HL-60 (cell line): Measurements from ENCODE around the gene PHETA2.

ENCODE experiments used
- DNase-seq, 2 experiments: peaks; one replicate each; pipeline ENCODE4 v3.0.0-alpha.2; 2010 to 2020; ENCODE audit warnings: low read depth in 1 of 2, low spot score in 1 of 2
- H3K27ac ChIP-seq: fragments of 250-450 bp; sonication (Bioruptor Pico); replicated peaks from 2 replicates; pipeline ENCODE4 v1.5.1; 2020; ENCODE audit warnings: mild to moderate bottlenecking, moderate library complexity
- H3K27me3 ChIP-seq: fragments of 250-450 bp; sonication (Bioruptor Pico); 2 replicates; pipeline ENCODE4 v1.5.1; 2021; ENCODE audit warnings: mild to moderate bottlenecking, moderate library complexity; ENCODE audit not compliant: insufficient read depth, poor library complexity, severe bottlenecking
- H3K4me3 ChIP-seq: replicated peaks from 2 replicates; pipeline ENCODE4 v1.5.1; 2011; ENCODE audit warnings: mild to moderate bottlenecking, control low read depth, low read length; ENCODE audit not compliant: insufficient read depth
- CTCF ChIP-seq: IDR thresholded peaks from one replicate; pipeline ENCODE4 v1.5.1; 2011; ENCODE audit warnings: low read length, control low read depth, inconsistent platforms; ENCODE audit not compliant: insufficient read depth
- GABPA ChIP-seq: IDR thresholded peaks from 2 replicates; pipeline ENCODE4 v1.6.1; 2012; ENCODE audit warnings: low read depth
- POLR2AphosphoS5 ChIP-seq: IDR thresholded peaks from 2 replicates; pipeline ENCODE4 v1.6.1; 2012; ENCODE audit warnings: low read depth
- REST ChIP-seq: IDR thresholded peaks from 2 replicates; pipeline ENCODE4 v1.6.1; 2012; ENCODE audit warnings: low read depth; ENCODE audit not compliant: insufficient replicate concordance
- SPI1 ChIP-seq: IDR thresholded peaks from 2 replicates; pipeline ENCODE4 v1.6.1; 2012; ENCODE audit warnings: low read depth, mild to moderate bottlenecking, borderline replicate concordance

Gene PHETA2

GRCh38 chr22:42061041-42061440 is 13.0 kb upstream of the PHETA2 start:
- H3K27ac ChIP-seq: no peak overlapping the region
- no peaks in the 10 kb centered on the region for H3K27me3 ChIP-seq
- no peak for DNase-seq
- TF ChIP-seq SPI1 (no peak), POLR2AphosphoS5 (no peak), GABPA (no peak), CTCF (no peak), REST (no peak)
- no peak overlapping the region for H3K4me3 ChIP-seq

GRCh38 chr22:42062506-42063170 is 11.4 kb upstream of the PHETA2 start:
- no peak for TF ChIP-seq GABPA
- no peak for TF ChIP-seq CTCF
- TF ChIP-seq REST: no peak
- no peak for TF ChIP-seq SPI1
- no peak for TF ChIP-seq POLR2AphosphoS5
- no peak for DNase-seq
- Histone ChIP-seq H3K27ac (no peak overlapping the region), H3K4me3 (no peak overlapping the region), H3K27me3 (no peaks in the 10 kb centered on the region)

GRCh38 chr22:42064629-42065028 is 9.4 kb upstream of the PHETA2 start:
- Histone ChIP-seq H3K4me3 (no peak overlapping the region), H3K27me3 (no peaks in the 10 kb centered on the region), H3K27ac (no peak overlapping the region)
- DNase-seq: no peak
- TF ChIP-seq SPI1: no peak
- TF ChIP-seq CTCF: no peak
- TF ChIP-seq POLR2AphosphoS5: no peak
- TF ChIP-seq GABPA: no peak
- no peak for TF ChIP-seq REST
